Measurements from ENCODE around the gene SIL1.
"Not testable (repeated sequence)": the region's sequence is repeated elsewhere in the genome, so short reads cannot be mapped to it uniquely, and the experiment has no call there.

The SIL1 gene

DNA sequence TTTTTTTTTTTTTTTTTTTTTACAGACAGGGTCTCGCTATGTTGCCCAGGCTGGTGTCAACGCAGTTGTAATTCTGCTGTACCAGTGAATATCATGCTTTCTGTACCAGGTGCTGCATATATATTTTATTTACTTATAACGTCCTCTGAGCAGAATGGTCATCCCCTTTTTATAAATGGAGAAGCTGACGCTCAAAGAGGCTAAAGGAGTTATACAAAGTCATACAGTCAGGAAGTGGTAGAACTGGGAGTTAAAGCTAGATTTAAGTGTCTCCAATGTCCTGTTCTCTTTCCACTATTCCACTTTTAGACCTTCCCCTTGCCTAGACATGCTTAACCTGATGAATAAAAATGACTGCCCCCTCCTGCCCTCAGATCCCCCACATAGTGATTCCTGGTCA is 1.2 kb upstream of the SIL1 start:
- no peak for DNase-seq

DNA sequence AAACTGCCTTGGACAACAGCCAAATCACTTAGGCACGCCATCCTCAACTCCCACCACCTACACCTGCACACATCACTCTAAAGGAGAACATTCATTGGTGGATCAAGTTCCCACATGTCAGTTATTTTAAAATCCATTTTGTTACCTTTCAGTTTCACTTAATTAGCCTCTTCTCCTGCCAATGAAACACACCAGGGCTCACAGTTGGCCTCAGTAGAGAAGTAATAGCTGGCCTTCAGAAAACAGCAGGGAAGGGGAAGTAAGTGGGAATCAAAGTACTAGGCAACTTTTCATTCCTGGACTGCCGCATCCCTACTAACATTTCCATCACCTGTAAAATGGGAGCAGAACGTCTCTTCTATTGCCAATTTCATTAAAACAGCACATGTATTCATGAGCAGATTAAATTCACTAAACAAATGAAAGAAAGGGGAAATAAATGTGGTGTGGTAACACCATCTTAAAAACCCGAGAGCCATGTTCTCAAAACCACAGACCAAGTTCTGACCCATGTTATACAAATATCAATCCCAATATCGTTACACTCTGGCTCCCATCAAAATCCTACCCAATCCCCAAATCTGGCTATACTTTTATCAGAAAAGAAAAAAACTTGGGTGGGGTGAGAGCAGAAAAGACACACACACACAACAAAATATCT is 1.7 kb downstream of the SIL1 start:
- no peak for DNase-seq

GRCh38 chr5:139194486-139194885 is 3.7 kb downstream of the SIL1 start:
- DNase-seq: no peak

- DNase-seq: no peak
These were observed 4.2 kb downstream of the SIL1 start for GRCh38 chr5:139193928-139194327.

GRCh38 chr5:139192906-139193305 is 5.3 kb downstream of the SIL1 start:
- DNase-seq: not testable (repeated sequence)

GRCh38 chr5:139191954-139192353 is 6.2 kb downstream of the SIL1 start:
- DNase-seq: not testable (repeated sequence)

DNA sequence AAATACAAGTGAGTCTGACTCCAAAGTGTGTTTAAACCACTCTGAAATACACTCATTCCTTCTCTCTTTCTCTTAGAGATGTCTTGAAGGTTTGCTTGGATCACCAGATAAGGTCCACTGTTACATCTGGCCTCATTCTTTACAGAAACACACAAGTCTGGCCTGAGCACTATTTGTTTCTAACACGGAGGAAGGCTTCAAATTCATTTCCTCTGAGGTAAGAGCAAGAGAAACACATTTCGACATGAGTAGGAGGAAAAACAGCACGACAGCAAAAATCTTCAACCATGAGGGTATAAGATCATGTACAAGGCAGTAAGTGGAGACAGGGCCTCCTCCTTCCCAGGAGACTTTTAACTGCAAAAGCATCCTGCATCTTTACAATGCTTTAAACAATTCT is 8.0 kb downstream of the SIL1 start:
- DNase-seq: no peak

GRCh38 chr5:139188558-139189270 is 9.5 kb downstream of the SIL1 start:
- no peak for DNase-seq

- no peak for DNase-seq
These were observed 11.3 kb downstream of the SIL1 start for GRCh38 chr5:139186752-139187326.

DNA sequence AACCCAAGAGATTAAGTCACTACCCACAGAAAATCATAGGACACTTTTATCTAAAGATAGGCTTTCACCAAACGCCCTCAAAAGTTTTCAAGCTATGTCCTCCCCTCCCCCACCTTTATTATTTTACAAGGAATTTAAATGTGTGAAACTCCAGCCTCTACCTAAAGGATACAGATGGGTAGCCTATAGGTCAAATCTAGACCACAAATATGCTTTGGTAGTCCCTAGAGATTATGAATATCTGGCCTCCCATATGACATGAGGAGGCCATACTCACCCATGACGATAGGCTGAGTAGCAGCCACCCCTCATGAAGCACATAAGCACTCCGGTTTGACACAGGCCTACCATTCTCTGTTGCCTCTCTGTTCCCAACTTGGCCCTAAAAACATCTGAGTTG is 11.9 kb downstream of the SIL1 start:
- no peak for DNase-seq

- no peak for DNase-seq
These were observed 12.6 kb downstream of the SIL1 start for GRCh38 chr5:139185589-139185988.

- DNase-seq: no peak
These were observed 14.7 kb downstream of the SIL1 start for GRCh38 chr5:139183502-139183901.

DNA sequence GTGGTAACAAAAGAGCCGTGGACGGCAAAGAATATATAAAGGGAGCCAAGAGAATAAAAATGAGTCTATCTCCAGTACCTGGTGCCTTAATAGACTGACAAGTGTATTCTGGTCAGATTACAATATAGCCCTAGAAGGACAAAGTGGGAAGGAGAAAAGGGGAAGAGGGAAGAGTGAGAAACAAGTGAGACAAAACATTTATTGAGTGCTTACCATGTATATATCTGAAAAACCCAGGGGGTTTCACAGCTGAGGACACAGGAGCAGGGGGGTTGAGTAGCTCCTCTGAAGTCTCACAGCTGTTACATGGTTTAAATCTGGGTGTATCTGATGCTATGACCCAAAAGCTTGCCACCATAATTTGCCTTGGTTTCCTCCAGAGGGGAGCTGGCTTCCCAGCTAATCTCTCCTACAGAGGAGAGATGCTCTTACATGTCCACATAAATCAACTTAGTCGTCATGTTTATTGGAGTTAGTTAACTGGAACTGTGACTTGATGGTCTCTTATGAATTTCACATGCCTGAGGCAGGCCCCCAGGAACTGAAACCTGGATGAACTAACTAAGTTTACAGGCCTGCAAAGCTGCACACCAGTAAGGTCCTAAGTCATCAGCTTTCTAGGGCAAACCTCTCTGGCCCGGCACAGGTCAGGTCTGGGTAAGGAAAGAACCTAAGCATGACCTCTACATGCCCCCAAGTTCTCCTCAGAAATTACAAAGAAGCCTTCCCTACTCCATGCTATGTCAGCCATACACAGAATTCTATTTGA is 15.5 kb downstream of the SIL1 start:
- no peak for DNase-seq

- no peak for DNase-seq
These were observed 16.2 kb downstream of the SIL1 start for GRCh38 chr5:139181835-139182452.

- no peak for DNase-seq
These were observed 16.8 kb downstream of the SIL1 start for GRCh38 chr5:139181322-139181730.

- DNase-seq: peak; percentile 31
These were observed 17.3 kb downstream of the SIL1 start for GRCh38 chr5:139180850-139181249.

GRCh38 chr5:139179778-139180513 is 18.2 kb downstream of the SIL1 start:
- not testable (repeated sequence) for DNase-seq

GRCh38 chr5:139178935-139179334 is 19.2 kb downstream of the SIL1 start:
- no peak for DNase-seq

GRCh38 chr5:139178589-139178917 is 19.6 kb downstream of the SIL1 start:
- no peak for DNase-seq

DNA sequence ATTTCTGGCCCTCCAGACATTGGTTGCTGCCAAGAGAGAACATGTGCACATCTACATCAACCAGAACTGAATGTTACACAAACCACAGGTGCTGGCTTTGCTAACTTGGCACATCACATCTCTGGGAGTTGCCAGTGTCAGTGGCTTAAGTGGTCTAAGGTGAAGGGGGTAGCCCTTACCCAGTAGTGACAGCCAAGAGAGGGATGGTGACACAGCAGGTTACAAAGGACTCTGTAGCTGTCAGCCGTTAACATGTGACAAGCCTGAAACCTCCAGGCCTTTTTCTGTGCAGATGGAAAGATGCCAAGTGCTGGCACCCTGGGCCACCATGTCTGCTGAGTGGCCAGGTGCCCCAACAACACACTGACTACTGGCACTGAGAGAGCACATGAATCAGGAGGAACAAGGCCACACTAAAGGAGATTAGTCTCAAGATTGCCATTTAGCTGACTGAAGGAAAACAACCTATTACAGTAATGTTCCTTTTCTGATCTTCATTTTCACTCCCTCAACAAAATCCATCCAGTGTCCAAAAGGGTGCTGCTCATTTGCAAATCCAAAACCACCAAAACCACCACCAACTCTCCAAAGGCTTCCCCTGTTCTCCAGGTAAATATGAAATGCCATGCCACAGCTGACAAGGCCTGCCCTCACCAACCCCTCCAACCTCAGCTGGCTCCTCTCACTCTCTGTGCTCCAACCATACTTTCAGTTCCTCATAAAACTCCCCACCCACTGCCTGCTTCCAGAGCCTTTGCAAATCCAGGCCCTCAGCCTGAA is 20.2 kb downstream of the SIL1 start:
- DNase-seq: no peak

GRCh38 chr5:139177281-139177680 is 20.9 kb downstream of the SIL1 start:
- not testable (repeated sequence) for DNase-seq

DNA sequence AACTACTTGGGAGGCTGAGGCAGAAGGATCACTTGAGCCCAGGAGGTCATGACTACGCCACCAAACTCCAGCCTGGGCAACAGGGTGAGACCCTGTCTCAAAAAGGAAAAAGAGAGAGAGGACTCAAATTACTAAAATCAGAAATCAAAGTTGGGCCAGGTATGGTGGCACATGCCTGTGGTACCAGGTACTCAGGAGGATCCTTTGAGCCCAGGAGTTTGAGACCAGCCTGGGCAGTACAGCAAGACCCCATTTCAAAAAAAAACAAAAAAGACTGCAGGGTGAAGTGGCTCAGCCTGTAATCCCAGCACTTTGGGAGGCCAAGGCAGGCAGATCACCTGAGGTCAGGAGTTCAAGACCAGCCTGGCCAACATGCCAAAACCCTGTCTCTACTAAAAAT is 23.8 kb downstream of the SIL1 start:
- not testable (repeated sequence) for DNase-seq

Data from NCI-H1436 treated with DMSO at 0.1 percent for 48 hours (cell line).